Measurements from ENCODE around the gene FHOD1. TPM values are rescaled to one million over a fixed set of nuclear protein-coding genes. Genes with fewer than 3 reads are reported as not detected.
A peak's percentile ranks its signal among the peaks of the same experiment; 100 is the strongest.

Gene FHOD1
- total RNA-seq, 4 donors from 2014 or later, result 1.9 to 7.4 (median 5.3) TPM

- H3K4me3 ChIP-seq, result no peak overlapping the region
- H3K4me1 ChIP-seq, result peaks cover 28 to 72% (median 37%) of the 10 kb centered on the region in 3 donors
- no peak for TF ChIP-seq CTCF (IDR thresholded peaks at IDR 0.05)
- WGBS, 2 donors, result 82% methylated on average over 3 of the region's 6 CpGs; no CpG with 5 or more reads in 1 of the 2 donors
- H3K9me3 ChIP-seq, result no peaks in the 10 kb centered on the region
- H3K27ac ChIP-seq, result no peak overlapping the region
- H3K36me3 ChIP-seq, result peaks cover 36 to 54% (median 43%) of the 10 kb centered on the region in 3 donors
- no peaks in the 10 kb centered on the region for H3K27me3 ChIP-seq
- intact Hi-C loops (cut with DNase I), result no loop called here
- no peak for DNase-seq
Measured at GRCh38 chr16:67194260-67194659, 53.0 kb downstream of the FHOD1 start.

GRCh38 chr16:67193536-67193935, 53.7 kb downstream of the FHOD1 start:
- TF ChIP-seq POLR2A (IDR thresholded peaks at IDR 0.05) (no peak), CTCF (IDR thresholded peaks at IDR 0.05) (no peak)
- H3K27ac ChIP-seq, result peak overlapping the region in 2 of 4 donors; percentile 82 to 89

GRCh38 chr16:67192781-67193361, 54.4 kb downstream of the FHOD1 start:
- H3K36me3 ChIP-seq, result peaks cover 31 to 49% (median 39%) of the 10 kb centered on the region in 3 donors
- 14 to 21% methylated on average over 14 of the region's 17 CpGs for WGBS, 2 donors
- DNase-seq, result no peak
- no peaks in the 10 kb centered on the region for H3K27me3 ChIP-seq
- H3K9me3 ChIP-seq, result no peaks in the 10 kb centered on the region
- peak overlapping the region; percentile 80 to 89 (median 84) for H3K27ac ChIP-seq
- intact Hi-C loops (cut with DNase I), result no loop called here
- no peak for TF ChIP-seq POLR2A (IDR thresholded peaks at IDR 0.05)
- no peak for TF ChIP-seq CTCF (IDR thresholded peaks at IDR 0.05)
- peak overlapping the region; percentile 88 to 98 (median 92) for H3K4me3 ChIP-seq
- peaks cover 17 to 58% (median 24%) of the 10 kb centered on the region in 3 donors for H3K4me1 ChIP-seq

More at GRCh38 chr16:67193536-67193935, 53.7 kb downstream of the FHOD1 start:
- Histone ChIP-seq H3K9me3 (no peaks in the 10 kb centered on the region), H3K4me3 (peak overlapping the region in 3 of 4 donors; percentile 88 to 98 (median 95)), H3K27me3 (no peaks in the 10 kb centered on the region), H3K4me1 (peaks cover 22 to 65% (median 30%) of the 10 kb centered on the region in 3 donors), H3K36me3 (peaks cover 36 to 54% (median 43%) of the 10 kb centered on the region in 3 donors)
- DNase-seq, result no peak
- intact Hi-C loops (cut with DNase I), result no loop called here

- Histone ChIP-seq H3K4me1 (peaks cover 17 to 51% (median 23%) of the 10 kb centered on the region in 3 donors), H3K4me3 (peak within 1 kb of the TSS; percentile 88 to 98 (median 92)), H3K27me3 (no peaks in the 10 kb centered on the region), H3K27ac (peak within 1 kb of the TSS; percentile 80 to 89 (median 84)), H3K9me3 (no peaks in the 10 kb centered on the region), H3K36me3 (peaks cover 24 to 42% (median 32%) of the 10 kb centered on the region in 3 donors)
- intact Hi-C loops (cut with DNase I), result no loop called here
- 0 to 4% methylated on average over 4 to 29 of the region's 54 CpGs for WGBS, 2 donors
- DNase-seq, result peak; percentile 43
- TF ChIP-seq CTCF (IDR thresholded peaks at IDR 0.05) (peak in 3 of 6 experiments; percentile 10 to 55 (median 15)), POLR2A (IDR thresholded peaks at IDR 0.05) (peak in 3 of 4 donors; percentile 60 to 79 (median 76))
Measured at GRCh38 chr16:67191995-67192681, 55.1 kb downstream of the FHOD1 start, which contains the start of gene E2F4. Gene E2F4 (plus strand): TSS chr16:67192155. CDS start chr16:67192228, 73 bp downstream.
